ENCODE data around the gene TRIM66.

Gene TRIM66

GRCh38 chr11:8709002-8709672 is 26.7 kb upstream of the TRIM66 start:
- Histone ChIP-seq H3K27me3 (ENCODE audit: control insufficient read depth, insufficient read depth, low read length) (no peaks in the 10 kb centered on the region), H3K27ac (ENCODE audit: low read depth, low read length) (peak overlapping the region; percentile 98), H3K4me3 (ENCODE audit: low read length) (no peak overlapping the region), H3K9ac (ENCODE audit: low read length) (no peak overlapping the region), H3K36me3 (ENCODE audit: control insufficient read depth, insufficient read depth, low read length) (peaks cover 21% of the 10 kb centered on the region), H3K4me1 (ENCODE audit: control insufficient read depth, insufficient read depth, low read length) (peaks cover 42% of the 10 kb centered on the region)

DNA sequence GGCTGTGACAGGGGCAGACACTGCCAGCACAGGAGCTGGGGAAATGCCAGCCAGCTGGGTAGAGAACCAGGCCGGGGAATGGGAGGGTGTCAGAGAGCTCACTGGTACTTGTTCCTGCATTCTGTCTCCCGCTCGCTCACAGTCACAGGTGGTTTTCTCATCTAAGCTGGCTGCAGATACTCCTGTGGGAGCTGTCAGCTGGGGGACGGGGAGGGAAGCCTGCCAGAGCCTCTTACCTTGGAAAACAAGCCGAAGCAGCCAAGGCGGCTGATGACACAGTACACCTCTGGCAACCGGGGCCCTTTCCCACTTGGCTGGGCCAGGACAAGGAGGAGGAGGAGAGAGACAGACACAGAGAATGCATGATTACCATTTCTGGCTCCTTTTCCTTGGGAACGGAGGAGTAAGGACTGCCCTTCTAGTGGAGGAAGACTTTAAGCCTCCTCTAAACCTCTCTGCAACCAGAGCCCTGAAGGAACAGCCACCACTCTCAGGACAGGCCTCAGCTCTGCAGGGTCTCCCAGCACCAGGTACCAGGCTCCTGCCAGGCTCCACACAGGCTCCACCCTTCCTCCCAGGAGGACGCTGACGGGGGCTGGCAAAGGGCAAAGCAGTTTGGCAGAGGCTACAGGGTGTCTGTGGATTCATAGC is 25.2 kb upstream of the TRIM66 start:
- Histone ChIP-seq H3K4me1 (ENCODE audit: control insufficient read depth, insufficient read depth, low read length) (peaks cover 42% of the 10 kb centered on the region), H3K36me3 (ENCODE audit: control insufficient read depth, insufficient read depth, low read length) (peaks cover 27% of the 10 kb centered on the region), H3K9ac (ENCODE audit: low read length) (no peak overlapping the region), H3K4me3 (ENCODE audit: low read length) (peak overlapping the region; percentile 31), H3K27ac (ENCODE audit: low read depth, low read length) (peak overlapping the region; percentile 98), H3K27me3 (ENCODE audit: control insufficient read depth, insufficient read depth, low read length) (no peaks in the 10 kb centered on the region)

DNA sequence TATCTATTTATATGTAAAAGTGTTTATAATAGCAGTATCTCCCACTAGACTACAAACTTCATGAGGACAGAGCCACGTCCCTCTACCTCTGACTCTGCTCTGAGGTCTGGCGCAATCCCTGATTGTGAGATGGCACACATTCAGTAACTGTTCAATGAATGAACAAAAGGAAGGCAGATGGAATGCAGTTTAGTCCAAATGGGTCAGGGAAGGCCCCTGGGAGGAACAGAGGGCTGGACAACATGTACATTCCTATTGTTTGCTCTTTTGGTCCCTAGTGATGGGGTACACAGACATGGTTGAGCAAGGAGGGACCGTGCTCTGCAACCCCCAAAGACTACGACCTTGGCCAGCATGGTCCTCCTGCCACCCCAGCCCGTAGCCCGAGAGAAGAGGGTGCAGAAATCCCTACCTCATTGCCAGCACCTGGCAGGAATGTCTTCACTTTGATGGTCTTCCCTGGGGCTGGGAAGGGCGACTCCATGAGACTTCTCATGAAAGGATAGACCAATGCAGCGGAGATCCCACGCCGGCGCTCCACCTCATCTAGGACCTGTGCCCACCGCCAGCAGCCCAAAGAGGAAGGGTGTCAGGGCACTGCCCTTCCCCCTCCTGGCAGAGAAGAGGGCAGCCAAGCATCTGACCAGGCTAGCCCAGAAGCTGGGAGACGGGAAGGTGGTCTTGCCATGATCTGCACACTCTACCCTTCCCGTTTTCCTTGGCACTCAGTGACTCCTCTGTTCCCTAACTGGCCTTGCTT is 24.4 kb upstream of the TRIM66 start:
- Histone ChIP-seq H3K4me3 (ENCODE audit: low read length) (no peak overlapping the region), H3K36me3 (ENCODE audit: control insufficient read depth, insufficient read depth, low read length) (peaks cover 23% of the 10 kb centered on the region), H3K9ac (ENCODE audit: low read length) (no peak overlapping the region), H3K27me3 (ENCODE audit: control insufficient read depth, insufficient read depth, low read length) (no peaks in the 10 kb centered on the region), H3K4me1 (ENCODE audit: control insufficient read depth, insufficient read depth, low read length) (peaks cover 38% of the 10 kb centered on the region), H3K27ac (ENCODE audit: low read depth, low read length) (peak overlapping the region; percentile 98)

GRCh38 chr11:8705146-8705545 is 22.7 kb upstream of the TRIM66 start:
- Histone ChIP-seq H3K36me3 (ENCODE audit: control insufficient read depth, insufficient read depth, low read length) (peaks cover 26% of the 10 kb centered on the region), H3K4me1 (ENCODE audit: control insufficient read depth, insufficient read depth, low read length) (peaks cover 38% of the 10 kb centered on the region), H3K9ac (ENCODE audit: low read length) (no peak overlapping the region), H3K4me3 (ENCODE audit: low read length) (no peak overlapping the region), H3K27me3 (ENCODE audit: control insufficient read depth, insufficient read depth, low read length) (no peaks in the 10 kb centered on the region), H3K27ac (ENCODE audit: low read depth, low read length) (peak overlapping the region; percentile 51)

- peaks cover 26% of the 10 kb centered on the region for H3K36me3 ChIP-seq (ENCODE audit: control insufficient read depth, insufficient read depth, low read length)
- H3K4me1 ChIP-seq (ENCODE audit: control insufficient read depth, insufficient read depth, low read length), result peaks cover 30% of the 10 kb centered on the region
- peak overlapping the region; percentile 5 for H3K27ac ChIP-seq (ENCODE audit: low read depth, low read length)
These were observed 21.7 kb upstream of the TRIM66 start for GRCh38 chr11:8704136-8704535.

GRCh38 chr11:8702598-8702915 is 20.1 kb upstream of the TRIM66 start:
- Histone ChIP-seq H3K27ac (ENCODE audit: low read depth, low read length) (no peak overlapping the region), H3K4me1 (ENCODE audit: control insufficient read depth, insufficient read depth, low read length) (peaks cover 15% of the 10 kb centered on the region), H3K36me3 (ENCODE audit: control insufficient read depth, insufficient read depth, low read length) (peaks cover 26% of the 10 kb centered on the region), H3K4me3 (ENCODE audit: low read length) (no peak overlapping the region), H3K9ac (ENCODE audit: low read length) (no peak overlapping the region), H3K27me3 (ENCODE audit: control insufficient read depth, insufficient read depth, low read length) (no peaks in the 10 kb centered on the region)

More at GRCh38 chr11:8704136-8704535, 21.7 kb upstream of the TRIM66 start:
- Histone ChIP-seq H3K4me3 (ENCODE audit: low read length) (no peak overlapping the region), H3K9ac (ENCODE audit: low read length) (no peak overlapping the region), H3K27me3 (ENCODE audit: control insufficient read depth, insufficient read depth, low read length) (no peaks in the 10 kb centered on the region)

GRCh38 chr11:8701891-8702597 is 19.6 kb upstream of the TRIM66 start:
- Histone ChIP-seq H3K27ac (ENCODE audit: low read depth, low read length) (peak overlapping the region; percentile 40), H3K36me3 (ENCODE audit: control insufficient read depth, insufficient read depth, low read length) (peaks cover 31% of the 10 kb centered on the region), H3K27me3 (ENCODE audit: control insufficient read depth, insufficient read depth, low read length) (no peaks in the 10 kb centered on the region), H3K9ac (ENCODE audit: low read length) (no peak overlapping the region), H3K4me3 (ENCODE audit: low read length) (no peak overlapping the region), H3K4me1 (ENCODE audit: control insufficient read depth, insufficient read depth, low read length) (peaks cover 10% of the 10 kb centered on the region)

- no peak overlapping the region for H3K9ac ChIP-seq (ENCODE audit: low read length)
- peak overlapping the region; percentile 25 for H3K27ac ChIP-seq (ENCODE audit: low read depth, low read length)
These were observed 17.4 kb upstream of the TRIM66 start for GRCh38 chr11:8699903-8700302.

GRCh38 chr11:8698917-8699441 is 16.5 kb upstream of the TRIM66 start:
- Histone ChIP-seq H3K36me3 (ENCODE audit: control insufficient read depth, insufficient read depth, low read length) (peaks cover 42% of the 10 kb centered on the region), H3K27ac (ENCODE audit: low read depth, low read length) (peak overlapping the region; percentile 25), H3K9ac (ENCODE audit: low read length) (no peak overlapping the region), H3K4me3 (ENCODE audit: low read length) (no peak overlapping the region), H3K27me3 (ENCODE audit: control insufficient read depth, insufficient read depth, low read length) (no peaks in the 10 kb centered on the region), H3K4me1 (ENCODE audit: control insufficient read depth, insufficient read depth, low read length) (no peaks in the 10 kb centered on the region)

More at GRCh38 chr11:8699903-8700302, 17.4 kb upstream of the TRIM66 start:
- Histone ChIP-seq H3K27me3 (ENCODE audit: control insufficient read depth, insufficient read depth, low read length) (no peaks in the 10 kb centered on the region), H3K36me3 (ENCODE audit: control insufficient read depth, insufficient read depth, low read length) (peaks cover 39% of the 10 kb centered on the region), H3K4me1 (ENCODE audit: control insufficient read depth, insufficient read depth, low read length) (peaks cover under 1% of the 10 kb centered on the region), H3K4me3 (ENCODE audit: low read length) (no peak overlapping the region)

GRCh38 chr11:8698379-8698851 is 15.9 kb upstream of the TRIM66 start:
- H3K9ac ChIP-seq (ENCODE audit: low read length), result no peak overlapping the region
- H3K36me3 ChIP-seq (ENCODE audit: control insufficient read depth, insufficient read depth, low read length), result peaks cover 38% of the 10 kb centered on the region
- H3K27ac ChIP-seq (ENCODE audit: low read depth, low read length), result no peak overlapping the region

GRCh38 chr11:8697054-8697453 is 14.6 kb upstream of the TRIM66 start:
- no peak overlapping the region for H3K27ac ChIP-seq (ENCODE audit: low read depth, low read length)
- H3K4me3 ChIP-seq (ENCODE audit: low read length), result no peak overlapping the region
- no peaks in the 10 kb centered on the region for H3K27me3 ChIP-seq (ENCODE audit: control insufficient read depth, insufficient read depth, low read length)
- peaks cover 40% of the 10 kb centered on the region for H3K36me3 ChIP-seq (ENCODE audit: control insufficient read depth, insufficient read depth, low read length)
- H3K9ac ChIP-seq (ENCODE audit: low read length), result no peak overlapping the region
- no peaks in the 10 kb centered on the region for H3K4me1 ChIP-seq (ENCODE audit: control insufficient read depth, insufficient read depth, low read length)

More at GRCh38 chr11:8698379-8698851, 15.9 kb upstream of the TRIM66 start:
- Histone ChIP-seq H3K4me3 (ENCODE audit: low read length) (no peak overlapping the region), H3K4me1 (ENCODE audit: control insufficient read depth, insufficient read depth, low read length) (no peaks in the 10 kb centered on the region), H3K27me3 (ENCODE audit: control insufficient read depth, insufficient read depth, low read length) (no peaks in the 10 kb centered on the region)

DNA sequence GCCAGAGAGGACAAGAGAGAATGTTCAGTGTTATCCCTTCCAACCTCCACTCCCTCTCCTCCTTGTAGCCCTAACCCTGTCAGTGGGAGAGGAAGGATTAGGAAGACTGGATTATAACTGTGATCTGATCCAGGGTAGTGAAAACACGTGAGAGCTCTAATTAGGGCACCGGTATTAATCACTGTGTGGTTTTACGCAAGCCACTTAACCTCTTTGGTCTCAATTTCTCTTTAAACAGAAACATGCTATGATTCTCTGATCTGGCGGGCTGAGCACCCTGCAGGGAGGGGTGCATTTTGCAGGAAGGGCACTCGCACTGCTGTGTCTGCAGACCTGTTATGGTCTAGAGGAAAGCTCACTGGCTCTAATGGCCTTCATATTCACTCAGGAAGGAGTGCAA is 11.7 kb upstream of the TRIM66 start:
- no peaks in the 10 kb centered on the region for H3K4me1 ChIP-seq (ENCODE audit: control insufficient read depth, insufficient read depth, low read length)
- H3K27me3 ChIP-seq (ENCODE audit: control insufficient read depth, insufficient read depth, low read length), result no peaks in the 10 kb centered on the region
- H3K9ac ChIP-seq (ENCODE audit: low read length), result no peak overlapping the region
- H3K27ac ChIP-seq (ENCODE audit: low read depth, low read length), result no peak overlapping the region
- H3K4me3 ChIP-seq (ENCODE audit: low read length), result no peak overlapping the region
- peaks cover 35% of the 10 kb centered on the region for H3K36me3 ChIP-seq (ENCODE audit: control insufficient read depth, insufficient read depth, low read length)

Data from rectal smooth muscle tissue (tissue), 1 donor.